Mucosa of descending colon (tissue), 3 donors: ENCODE results near the gene SLC35G1. TPM values are rescaled to one million over a fixed set of nuclear protein-coding genes. Genes with fewer than 3 reads are reported as not detected.
A peak's percentile ranks its signal among the peaks of the same experiment; 100 is the strongest.

Experiments used
- ATAC-seq: fragments of 200-7000 bp; cut with Tn5 transposase; one replicate; pipeline ENCODE4 v1.9.1; 2020; ENCODE audit warnings: mild to moderate bottlenecking, moderate library complexity
- DNase-seq, 3 donors: peaks; one replicate each; pipeline ENCODE4 v3.0.0-alpha.2; 2020
- H3K36me3 ChIP-seq: fragments of 200-600 bp; one replicate; pipeline ENCODE4 v1.8.0; 2021; ENCODE audit warnings: low read depth, mild to moderate bottlenecking
- H3K4me1 ChIP-seq: fragments of 200-600 bp; one replicate; pipeline ENCODE4 v1.8.0; 2021; ENCODE audit warnings: low read depth, mild to moderate bottlenecking
- H3K4me3 ChIP-seq: fragments of 200-600 bp; one replicate; pipeline ENCODE4 v1.8.0; 2021; ENCODE audit warnings: mild to moderate bottlenecking
- H3K9me3 ChIP-seq: fragments of 200-600 bp; one replicate; pipeline ENCODE4 v1.8.0; 2021; ENCODE audit warnings: mild to moderate bottlenecking
- CTCF ChIP-seq: fragments of 200-600 bp; IDR thresholded peaks from one replicate; pipeline ENCODE4 v1.8.0; 2022; ENCODE audit warnings: antibody characterized with exemption, mild to moderate bottlenecking
- intact Hi-C, 2 donors: fragments of 100-400 bp; cut with DNase I in 1 of 2; cut with micrococcal nuclease in 1 of 2; formaldehyde crosslinking; loops; one replicate each; pipeline versions ENCODE4 v1.11.0 to v1.11.1; 2022; cut with DNase I, micrococcal nuclease
- total RNA-seq, 3 donors: library from RNA; stranded (reverse); fragmentation: NEBNext Ultra II Directional in 2 of 3; extraction: Animal tissue kit (Norgen Biotek cat#: 25700) in 2 of 3; gene quantifications; one replicate each; pipeline versions ENCODE4 v1.2.1 to v1.2.4, GENCODE V29; 2021 to 2023
- donor health status: DM: no; HTN: no; CAD: no; lungs with moderate emphysema.
- donor health status: DM: no; HTN: no; CAD: no.
- donor health status: DM: no; HTN: yes; CAD: no.

SLC35G1 gene
- total RNA-seq, 3 donors from 2014 or later: 15.2 to 35.1 (median 17.3) TPM

GRCh38 chr10:93897070-93897780 is 3.4 kb downstream of the SLC35G1 start:
- intact Hi-C loops: no loop called here
- ATAC-seq: peak; percentile 53
- H3K4me3 ChIP-seq: no peak overlapping the region
- no peaks in the 10 kb centered on the region for H3K9me3 ChIP-seq
- H3K4me1 ChIP-seq: peaks cover 15% of the 10 kb centered on the region
- no peaks in the 10 kb centered on the region for H3K36me3 ChIP-seq
- TF ChIP-seq CTCF: no peak
- DNase-seq: peak in 1 of 3 donors; percentile 27

- no peaks in the 10 kb centered on the region for H3K9me3 ChIP-seq
- peak; percentile 91 for ATAC-seq
- H3K36me3 ChIP-seq: no peaks in the 10 kb centered on the region
- peaks cover 15% of the 10 kb centered on the region for H3K4me1 ChIP-seq
- DNase-seq: peak in 1 of 3 donors; percentile 30
- TF ChIP-seq CTCF: no peak
- intact Hi-C loops: no loop called here
- no peak overlapping the region for H3K4me3 ChIP-seq
Measured at GRCh38 chr10:93899109-93899508, 5.3 kb downstream of the SLC35G1 start.

- DNase-seq (no peak), ATAC-seq (no peak)
- H3K36me3 ChIP-seq: no peaks in the 10 kb centered on the region
- H3K9me3 ChIP-seq: no peaks in the 10 kb centered on the region
- no peak overlapping the region for H3K4me3 ChIP-seq
- no peak for TF ChIP-seq CTCF
- H3K4me1 ChIP-seq: peaks cover 6% of the 10 kb centered on the region
- intact Hi-C loops: no loop called here
Measured at GRCh38 chr10:93903051-93903450, 9.3 kb downstream of the SLC35G1 start.

GRCh38 chr10:93904901-93905300 is 11.1 kb downstream of the SLC35G1 start:
- intact Hi-C loops: no loop called here
- no peak for TF ChIP-seq CTCF
- H3K36me3 ChIP-seq: no peaks in the 10 kb centered on the region
- H3K4me1 ChIP-seq: no peaks in the 10 kb centered on the region
- no peak for ATAC-seq
- DNase-seq: no peak
- H3K9me3 ChIP-seq: no peaks in the 10 kb centered on the region
- no peak overlapping the region for H3K4me3 ChIP-seq

GRCh38 chr10:93907059-93907458 is 13.3 kb downstream of the SLC35G1 start:
- DNase-seq (no peak), ATAC-seq (no peak)
- Histone ChIP-seq H3K4me1 (no peaks in the 10 kb centered on the region), H3K36me3 (no peaks in the 10 kb centered on the region), H3K9me3 (no peaks in the 10 kb centered on the region), H3K4me3 (no peak overlapping the region)
- TF ChIP-seq CTCF: no peak
- intact Hi-C loops: no loop called here
